ENCODE data around the gene PFDN6.
"Not testable (repeated sequence)": the region's sequence is repeated elsewhere in the genome, so short reads cannot be mapped to it uniquely, and the experiment has no call there.

The PFDN6 gene

DNA sequence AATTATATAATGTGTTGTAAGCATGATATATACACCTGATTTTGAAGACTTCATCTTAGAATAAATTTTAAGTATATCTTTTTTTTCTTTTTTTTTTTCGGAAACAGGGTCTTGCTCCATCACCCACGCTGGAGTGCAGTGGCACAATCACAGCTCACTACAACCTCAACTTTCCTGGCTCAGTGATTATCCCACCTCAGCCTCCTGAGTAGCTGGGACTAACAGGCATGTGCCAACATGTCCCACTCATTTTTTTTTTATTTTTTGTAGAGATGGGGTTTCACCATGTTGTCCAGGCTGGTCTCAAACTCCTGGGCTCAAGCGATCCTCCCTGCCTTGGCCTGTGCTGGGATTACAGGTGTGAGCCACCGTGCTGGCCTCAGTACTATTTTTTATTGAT lies 34.8 kb upstream of the PFDN6 start:
- DNase-seq (ENCODE audit: low read depth) = no peak
- H3K4me3 ChIP-seq (ENCODE audit: low read depth, low read length) = no peak overlapping the region
- no peak for TF ChIP-seq MYC (IDR thresholded peaks at IDR 0.05; ENCODE audit: low read depth, low read length)
- TF ChIP-seq, protein P1, sequence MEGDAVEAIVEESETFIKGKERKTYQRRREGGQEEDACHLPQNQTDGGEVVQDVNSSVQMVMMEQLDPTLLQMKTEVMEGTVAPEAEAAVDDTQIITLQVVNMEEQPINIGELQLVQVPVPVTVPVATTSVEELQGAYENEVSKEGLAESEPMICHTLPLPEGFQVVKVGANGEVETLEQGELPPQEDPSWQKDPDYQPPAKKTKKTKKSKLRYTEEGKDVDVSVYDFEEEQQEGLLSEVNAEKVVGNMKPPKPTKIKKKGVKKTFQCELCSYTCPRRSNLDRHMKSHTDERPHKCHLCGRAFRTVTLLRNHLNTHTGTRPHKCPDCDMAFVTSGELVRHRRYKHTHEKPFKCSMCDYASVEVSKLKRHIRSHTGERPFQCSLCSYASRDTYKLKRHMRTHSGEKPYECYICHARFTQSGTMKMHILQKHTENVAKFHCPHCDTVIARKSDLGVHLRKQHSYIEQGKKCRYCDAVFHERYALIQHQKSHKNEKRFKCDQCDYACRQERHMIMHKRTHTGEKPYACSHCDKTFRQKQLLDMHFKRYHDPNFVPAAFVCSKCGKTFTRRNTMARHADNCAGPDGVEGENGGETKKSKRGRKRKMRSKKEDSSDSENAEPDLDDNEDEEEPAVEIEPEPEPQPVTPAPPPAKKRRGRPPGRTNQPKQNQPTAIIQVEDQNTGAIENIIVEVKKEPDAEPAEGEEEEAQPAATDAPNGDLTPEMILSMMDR (IDR thresholded peaks at IDR 0.05; ENCODE audit: low read depth, low read length) = no peak

- DNase-seq (ENCODE audit: low read depth) = no peak
- TF ChIP-seq, protein P1 (IDR thresholded peaks at IDR 0.05; ENCODE audit: low read depth, low read length) = no peak
- TF ChIP-seq POLR2A (IDR thresholded peaks at IDR 0.05; ENCODE audit: extremely low read depth, insufficient read length) (no peak), MYC (IDR thresholded peaks at IDR 0.05; ENCODE audit: low read depth, low read length) (no peak)
- TF ChIP-seq, protein P2, sequence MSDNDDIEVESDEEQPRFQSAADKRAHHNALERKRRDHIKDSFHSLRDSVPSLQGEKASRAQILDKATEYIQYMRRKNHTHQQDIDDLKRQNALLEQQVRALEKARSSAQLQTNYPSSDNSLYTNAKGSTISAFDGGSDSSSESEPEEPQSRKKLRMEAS (IDR thresholded peaks at IDR 0.05; ENCODE audit: low read depth, low read length) = no peak
- no peak overlapping the region for H3K4me3 ChIP-seq (ENCODE audit: low read depth, low read length)
Measured at GRCh38 chr6:33259032-33259431, 30.4 kb upstream of the PFDN6 start.

DNA sequence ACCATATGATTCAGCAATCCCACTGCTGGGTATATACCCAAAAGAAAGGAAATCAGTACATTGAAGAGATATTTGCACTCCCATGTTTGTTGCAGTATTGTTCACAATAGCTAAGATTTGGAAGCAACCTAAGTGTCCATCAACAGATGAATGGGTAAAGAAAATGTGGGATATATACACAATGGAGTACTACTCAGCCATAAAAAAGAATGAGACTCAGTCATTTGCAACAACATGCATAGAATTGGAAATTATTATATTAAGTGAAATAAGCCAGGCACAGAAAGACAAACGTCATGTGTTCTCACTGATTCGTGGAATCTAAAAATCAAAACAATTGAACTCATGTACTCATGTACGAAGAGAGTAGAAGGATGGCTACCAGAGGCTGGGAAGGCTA lies 26.9 kb upstream of the PFDN6 start:
- not testable (repeated sequence) for H3K4me3 ChIP-seq (ENCODE audit: low read depth, low read length); DNase-seq (ENCODE audit: low read depth)

DNA sequence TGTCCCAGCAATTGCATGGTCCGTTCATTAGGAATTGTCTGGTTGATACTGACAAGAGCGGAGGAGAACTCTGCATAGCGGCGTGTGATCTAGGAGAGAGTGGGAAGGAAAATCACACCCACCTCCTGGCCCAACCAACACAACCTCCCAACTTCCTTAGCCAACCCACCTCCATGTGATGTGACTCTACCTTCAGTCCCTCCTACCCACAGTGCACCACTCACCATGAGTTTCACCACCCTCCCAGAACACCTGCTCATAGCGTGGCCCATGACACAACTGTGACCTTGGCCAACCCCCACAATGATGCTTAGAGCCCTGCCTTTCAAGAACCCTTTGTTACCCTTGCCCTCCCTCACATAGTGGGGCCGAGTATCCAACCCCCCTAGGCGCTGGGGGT lies 25.4 kb upstream of the PFDN6 start:
- DNase-seq (ENCODE audit: low read depth) = no peak
- H3K4me3 ChIP-seq (ENCODE audit: low read depth, low read length) = no peak overlapping the region
- no peak for TF ChIP-seq POLR2A (IDR thresholded peaks at IDR 0.05; ENCODE audit: extremely low read depth, insufficient read length)
- TF ChIP-seq, protein P1 (IDR thresholded peaks at IDR 0.05; ENCODE audit: low read depth, low read length) = no peak
- TF ChIP-seq, protein P2 (IDR thresholded peaks at IDR 0.05; ENCODE audit: low read depth, low read length) = no peak

- no peak for DNase-seq (ENCODE audit: low read depth)
- H3K4me3 ChIP-seq (ENCODE audit: low read depth, low read length) = peak overlapping the region; percentile 94
- TF ChIP-seq MYC (IDR thresholded peaks at IDR 0.05; ENCODE audit: low read depth, low read length) = no peak; the same call in 1 of the 2 replicates
- no peak for TF ChIP-seq POLR2A (IDR thresholded peaks at IDR 0.05; ENCODE audit: extremely low read depth, insufficient read length)
- TF ChIP-seq, protein P2 (IDR thresholded peaks at IDR 0.05; ENCODE audit: low read depth, low read length) = no peak
- TF ChIP-seq, protein P1 (IDR thresholded peaks at IDR 0.05; ENCODE audit: low read depth, low read length) = no peak
Measured at GRCh38 chr6:33271117-33271467, 18.3 kb upstream of the PFDN6 start.

- TF ChIP-seq, protein P2 (IDR thresholded peaks at IDR 0.05; ENCODE audit: low read depth, low read length) = peak; percentile 80
- TF ChIP-seq, protein P1 (IDR thresholded peaks at IDR 0.05; ENCODE audit: low read depth, low read length) = no peak
- peak; percentile 99 for TF ChIP-seq MYC (IDR thresholded peaks at IDR 0.05; ENCODE audit: low read depth, low read length)
- peak; percentile 99 for TF ChIP-seq POLR2A (IDR thresholded peaks at IDR 0.05; ENCODE audit: extremely low read depth, insufficient read length)
- DNase-seq (ENCODE audit: low read depth) = peak; percentile 99
- H3K4me3 ChIP-seq (ENCODE audit: low read depth, low read length) = peak within 1 kb of the TSS; percentile 94
Measured at GRCh38 chr6:33271468-33272274, 17.7 kb upstream of the PFDN6 start, which contains the start of the genes RPS18 and VPS52. RPS18 (plus strand) TSS chr6:33272075; CDS start chr6:33272120, 45 bp downstream. VPS52 (minus strand) TSS chr6:33271876; CDS start chr6:33271675, 201 bp downstream.

Data from NB4 (cell line).